ENCODE measurements around the gene ZNF425. TPM values are rescaled to one million over a fixed set of nuclear protein-coding genes. Genes with fewer than 3 reads are reported as not detected.

The ZNF425 gene
- total and polyA plus RNA-seq, 4 donors, result 0.25 to 0.98 (median 0.58) TPM

- WGBS, result 93% methylated on average over 6 of the region's 6 CpGs
- TF ChIP-seq NR2F2 (IDR thresholded peaks at IDR 0.05), result no peak
- no peak for TF ChIP-seq REST (IDR thresholded peaks at IDR 0.05)
- no peak for TF ChIP-seq TAF1 (conservative IDR thresholded peaks at IDR 0.05)
- TF ChIP-seq SP1 (IDR thresholded peaks at IDR 0.05), result no peak
- no peak for TF ChIP-seq JUND (IDR thresholded peaks at IDR 0.05)
- TF ChIP-seq FOXA1 (IDR thresholded peaks at IDR 0.05), result no peak
- no peak for TF ChIP-seq ZBTB33 (IDR thresholded peaks at IDR 0.05)
- TF ChIP-seq CTCF (IDR thresholded peaks at IDR 0.05; ENCODE audit: low read depth, low read length, missing input control), result no peak
- no peak for TF ChIP-seq HNF4A (conservative IDR thresholded peaks at IDR 0.05)
- no peak for TF ChIP-seq RXRA (IDR thresholded peaks at IDR 0.05)
- TF ChIP-seq HNF4G (IDR thresholded peaks at IDR 0.05), result no peak
- TF ChIP-seq RAD21 (IDR thresholded peaks at IDR 0.05), result no peak
- no peak for TF ChIP-seq GABPA (IDR thresholded peaks at IDR 0.05 in 1 of 2, conservative IDR thresholded peaks at IDR 0.05 in 1 of 2)
- TF ChIP-seq MAX (IDR thresholded peaks at IDR 0.05), result no peak
Observed at GRCh38 chr7:149099058-149099457, 27.1 kb downstream of the ZNF425 start.

GRCh38 chr7:149097088-149097487 lies 29.0 kb downstream of the ZNF425 start:
- DNase-seq (ENCODE audit: low spot score), result no peak
- H3K4me3 ChIP-seq (ENCODE audit: low read depth in 1 of 3, low read length in 3 of 3), result no peak overlapping the region
- H3K27ac ChIP-seq (ENCODE audit: low read depth in 1 of 2, low read length in 2 of 2), result no peak overlapping the region
- no peaks in the 10 kb centered on the region for H3K27me3 ChIP-seq (ENCODE audit: control insufficient read depth in 4 of 4, insufficient read depth in 4 of 4, low read length in 3 of 4)
- no peaks in the 10 kb centered on the region for H3K36me3 ChIP-seq (ENCODE audit: control insufficient read depth in 4 of 4, insufficient read depth in 3 of 4, low read depth in 1 of 4, low read length in 3 of 4)
- H3K9ac ChIP-seq (ENCODE audit: low read depth in 1 of 2, low read length in 2 of 2), result no peak overlapping the region
- 87% methylated on average over 4 of the region's 4 CpGs for WGBS
- TF ChIP-seq FOXA1 (IDR thresholded peaks at IDR 0.05) (no peak), ZBTB33 (IDR thresholded peaks at IDR 0.05) (no peak), NR2F2 (IDR thresholded peaks at IDR 0.05) (no peak), RAD21 (IDR thresholded peaks at IDR 0.05) (no peak), FOXA2 (IDR thresholded peaks at IDR 0.05) (no peak), HNF4G (IDR thresholded peaks at IDR 0.05) (no peak), MAX (IDR thresholded peaks at IDR 0.05) (no peak), REST (IDR thresholded peaks at IDR 0.05) (no peak)
- no peaks in the 10 kb centered on the region for H3K9me3 ChIP-seq (ENCODE audit: control insufficient read depth in 4 of 4, low read length in 3 of 4)
- H3K4me1 ChIP-seq (ENCODE audit: control insufficient read depth in 4 of 4, insufficient read depth in 4 of 4, low read length in 3 of 4), result no peaks in the 10 kb centered on the region

More at GRCh38 chr7:149099058-149099457, 27.1 kb downstream of the ZNF425 start:
- Histone ChIP-seq H3K9ac (ENCODE audit: low read depth in 1 of 2, low read length in 2 of 2) (no peak overlapping the region), H3K4me1 (ENCODE audit: control insufficient read depth in 4 of 4, insufficient read depth in 4 of 4, low read length in 3 of 4) (no peaks in the 10 kb centered on the region), H3K4me3 (ENCODE audit: low read depth in 1 of 3, low read length in 3 of 3) (no peak overlapping the region), H3K27ac (ENCODE audit: low read depth in 1 of 2, low read length in 2 of 2) (no peak overlapping the region), H3K27me3 (ENCODE audit: control insufficient read depth in 4 of 4, insufficient read depth in 4 of 4, low read length in 3 of 4) (no peaks in the 10 kb centered on the region), H3K36me3 (ENCODE audit: control insufficient read depth in 4 of 4, insufficient read depth in 3 of 4, low read depth in 1 of 4, low read length in 3 of 4) (no peaks in the 10 kb centered on the region), H3K9me3 (ENCODE audit: control insufficient read depth in 4 of 4, low read length in 3 of 4) (no peaks in the 10 kb centered on the region)
- DNase-seq (ENCODE audit: low spot score), result no peak
